Measurements from ENCODE around the gene KCNIP4. TPM values are rescaled to one million over a fixed set of nuclear protein-coding genes. Genes with fewer than 3 reads are reported as not detected.

Gene KCNIP4
- total and polyA plus RNA-seq, 4 donors, result not detected

GRCh38 chr4:20840648-20841190 lies 1107.9 kb downstream of the KCNIP4 start:
- intact Hi-C loops (cut with DNase I), result no loop called here
- DNase-seq (no peak), ATAC-seq (ENCODE audit: low FRiP score) (no peak)
- Histone ChIP-seq H3K27ac (ENCODE audit: low read depth in 1 of 2, low read length in 2 of 2) (no peak overlapping the region), H3K4me1 (ENCODE audit: control insufficient read depth in 1 of 2, insufficient read depth in 2 of 2, low read length in 2 of 2) (no peaks in the 10 kb centered on the region), H3K4me3 (ENCODE audit: low read length in 2 of 2) (no peak overlapping the region), H3K36me3 (ENCODE audit: control insufficient read depth in 1 of 2, insufficient read depth in 2 of 2, low read length in 1 of 2) (no peaks in the 10 kb centered on the region), H3K9me3 (ENCODE audit: control insufficient read depth, low read length) (peaks cover 1% of the 10 kb centered on the region), H3K27me3 (ENCODE audit: control insufficient read depth in 1 of 2, insufficient read depth in 2 of 2, low read length in 1 of 2) (no peaks in the 10 kb centered on the region)
- WGBS, 2 donors, result 68 to 80% methylated on average over 5 of the region's 5 CpGs

- Histone ChIP-seq H3K36me3 (ENCODE audit: control insufficient read depth in 1 of 2, insufficient read depth in 2 of 2, low read length in 1 of 2) (no peaks in the 10 kb centered on the region), H3K27ac (ENCODE audit: low read depth in 1 of 2, low read length in 2 of 2) (no peak overlapping the region), H3K27me3 (ENCODE audit: control insufficient read depth in 1 of 2, insufficient read depth in 2 of 2, low read length in 1 of 2) (no peaks in the 10 kb centered on the region), H3K4me1 (ENCODE audit: control insufficient read depth in 1 of 2, insufficient read depth in 2 of 2, low read length in 2 of 2) (no peaks in the 10 kb centered on the region), H3K9me3 (ENCODE audit: control insufficient read depth, low read length) (no peaks in the 10 kb centered on the region), H3K4me3 (ENCODE audit: low read length in 2 of 2) (no peak overlapping the region)
- intact Hi-C loops (cut with DNase I), result no loop called here
- no peak for ATAC-seq (ENCODE audit: low FRiP score)
- 0 to 1% methylated on average over 1 of the region's 1 CpG for WGBS, 2 donors
- no peak for DNase-seq
Observed at GRCh38 chr4:20839957-20840356, 1108.6 kb downstream of the KCNIP4 start.

- Histone ChIP-seq H3K27ac (ENCODE audit: low read depth in 1 of 2, low read length in 2 of 2) (no peak overlapping the region), H3K27me3 (ENCODE audit: control insufficient read depth in 1 of 2, insufficient read depth in 2 of 2, low read length in 1 of 2) (no peaks in the 10 kb centered on the region), H3K9me3 (ENCODE audit: control insufficient read depth, low read length) (no peaks in the 10 kb centered on the region), H3K36me3 (ENCODE audit: control insufficient read depth in 1 of 2, insufficient read depth in 2 of 2, low read length in 1 of 2) (no peaks in the 10 kb centered on the region), H3K4me3 (ENCODE audit: low read length in 2 of 2) (no peak overlapping the region), H3K4me1 (ENCODE audit: control insufficient read depth in 1 of 2, insufficient read depth in 2 of 2, low read length in 2 of 2) (no peaks in the 10 kb centered on the region)
- DNase-seq (no peak), ATAC-seq (ENCODE audit: low FRiP score) (no peak)
- 89 to 90% methylated on average over 1 of the region's 1 CpG for whole genome bisulfite sequencing, 2 donors
- intact Hi-C loops (cut with DNase I), result no loop called here
Observed at GRCh38 chr4:20838476-20838875, 1110.1 kb downstream of the KCNIP4 start.

GRCh38 chr4:20832826-20833225 lies 1115.7 kb downstream of the KCNIP4 start:
- H3K27ac ChIP-seq (ENCODE audit: low read depth in 1 of 2, low read length in 2 of 2), result no peak overlapping the region
- no peak for DNase-seq

GRCh38 chr4:20831746-20832145 lies 1116.8 kb downstream of the KCNIP4 start:
- H3K4me1 ChIP-seq (ENCODE audit: control insufficient read depth in 1 of 2, insufficient read depth in 2 of 2, low read length in 2 of 2), result no peaks in the 10 kb centered on the region
- H3K27me3 ChIP-seq (ENCODE audit: control insufficient read depth in 1 of 2, insufficient read depth in 2 of 2, low read length in 1 of 2), result no peaks in the 10 kb centered on the region
- no peak overlapping the region for H3K4me3 ChIP-seq (ENCODE audit: low read length in 2 of 2)
- no peak for ATAC-seq (ENCODE audit: low FRiP score)
- DNase-seq, result no peak
- intact Hi-C loops (cut with DNase I), result no loop called here
- no peak overlapping the region for H3K27ac ChIP-seq (ENCODE audit: low read depth in 1 of 2, low read length in 2 of 2)
- 76 to 77% methylated on average over 1 of the region's 1 CpG for WGBS, 2 donors
- no peaks in the 10 kb centered on the region for H3K36me3 ChIP-seq (ENCODE audit: control insufficient read depth in 1 of 2, insufficient read depth in 2 of 2, low read length in 1 of 2)
- no peaks in the 10 kb centered on the region for H3K9me3 ChIP-seq (ENCODE audit: control insufficient read depth, low read length)

More at GRCh38 chr4:20832826-20833225, 1115.7 kb downstream of the KCNIP4 start:
- Histone ChIP-seq H3K27me3 (ENCODE audit: control insufficient read depth in 1 of 2, insufficient read depth in 2 of 2, low read length in 1 of 2) (no peaks in the 10 kb centered on the region), H3K9me3 (ENCODE audit: control insufficient read depth, low read length) (no peaks in the 10 kb centered on the region), H3K4me1 (ENCODE audit: control insufficient read depth in 1 of 2, insufficient read depth in 2 of 2, low read length in 2 of 2) (no peaks in the 10 kb centered on the region), H3K36me3 (ENCODE audit: control insufficient read depth in 1 of 2, insufficient read depth in 2 of 2, low read length in 1 of 2) (no peaks in the 10 kb centered on the region), H3K4me3 (ENCODE audit: low read length in 2 of 2) (no peak overlapping the region)
- ATAC-seq (ENCODE audit: low FRiP score), result no peak
- 22 to 41% methylated on average over 3 of the region's 3 CpGs for WGBS, 2 donors
- intact Hi-C loops (cut with DNase I), result no loop called here

GRCh38 chr4:20829617-20830357 lies 1118.8 kb downstream of the KCNIP4 start:
- 62 to 65% methylated on average over 5 of the region's 5 CpGs for WGBS, 2 donors

GRCh38 chr4:20825505-20825904 lies 1123.1 kb downstream of the KCNIP4 start:
- no peak overlapping the region for H3K27ac ChIP-seq (ENCODE audit: low read depth in 1 of 2, low read length in 2 of 2)
- H3K4me3 ChIP-seq (ENCODE audit: low read length in 2 of 2), result no peak overlapping the region
- intact Hi-C loops (cut with DNase I), result no loop called here
- ATAC-seq (ENCODE audit: low FRiP score) (no peak), DNase-seq (no peak)
- no peaks in the 10 kb centered on the region for H3K36me3 ChIP-seq (ENCODE audit: control insufficient read depth in 1 of 2, insufficient read depth in 2 of 2, low read length in 1 of 2)
- no peaks in the 10 kb centered on the region for H3K4me1 ChIP-seq (ENCODE audit: control insufficient read depth in 1 of 2, insufficient read depth in 2 of 2, low read length in 2 of 2)
- peaks cover 1% of the 10 kb centered on the region for H3K9me3 ChIP-seq (ENCODE audit: control insufficient read depth, low read length)
- WGBS, 2 donors, result 76 to 77% methylated on average over 3 of the region's 3 CpGs
- no peaks in the 10 kb centered on the region for H3K27me3 ChIP-seq (ENCODE audit: control insufficient read depth in 1 of 2, insufficient read depth in 2 of 2, low read length in 1 of 2)

More at GRCh38 chr4:20829617-20830357, 1118.8 kb downstream of the KCNIP4 start:
- ATAC-seq (ENCODE audit: low FRiP score), result no peak
- Histone ChIP-seq H3K4me3 (ENCODE audit: low read length in 2 of 2) (no peak overlapping the region), H3K4me1 (ENCODE audit: control insufficient read depth in 1 of 2, insufficient read depth in 2 of 2, low read length in 2 of 2) (no peaks in the 10 kb centered on the region), H3K27me3 (ENCODE audit: control insufficient read depth in 1 of 2, insufficient read depth in 2 of 2, low read length in 1 of 2) (no peaks in the 10 kb centered on the region), H3K36me3 (ENCODE audit: control insufficient read depth in 1 of 2, insufficient read depth in 2 of 2, low read length in 1 of 2) (no peaks in the 10 kb centered on the region), H3K9me3 (ENCODE audit: control insufficient read depth, low read length) (no peaks in the 10 kb centered on the region), H3K27ac (ENCODE audit: low read depth in 1 of 2, low read length in 2 of 2) (no peak overlapping the region)
- intact Hi-C loops (cut with DNase I), result no loop called here
- no peak for DNase-seq

- ATAC-seq (ENCODE audit: low FRiP score), result no peak
- intact Hi-C loops (cut with DNase I), result no loop called here
Observed at GRCh38 chr4:20816287-20816686, 1132.3 kb downstream of the KCNIP4 start.

GRCh38 chr4:20813700-20814099 lies 1134.9 kb downstream of the KCNIP4 start:
- Histone ChIP-seq H3K27ac (ENCODE audit: low read depth in 1 of 2, low read length in 2 of 2) (no peak overlapping the region), H3K4me3 (ENCODE audit: low read length in 2 of 2) (no peak overlapping the region), H3K27me3 (ENCODE audit: control insufficient read depth in 1 of 2, insufficient read depth in 2 of 2, low read length in 1 of 2) (no peaks in the 10 kb centered on the region), H3K9me3 (ENCODE audit: control insufficient read depth, low read length) (no peaks in the 10 kb centered on the region), H3K36me3 (ENCODE audit: control insufficient read depth in 1 of 2, insufficient read depth in 2 of 2, low read length in 1 of 2) (no peaks in the 10 kb centered on the region), H3K4me1 (ENCODE audit: control insufficient read depth in 1 of 2, insufficient read depth in 2 of 2, low read length in 2 of 2) (no peaks in the 10 kb centered on the region)
- DNase-seq, result no peak
- no peak for ATAC-seq (ENCODE audit: low FRiP score)
- WGBS, 2 donors, result 6 to 9% methylated on average over 1 of the region's 1 CpG
- intact Hi-C loops (cut with DNase I), result no loop called here

More at GRCh38 chr4:20816287-20816686, 1132.3 kb downstream of the KCNIP4 start:
- H3K9me3 ChIP-seq (ENCODE audit: control insufficient read depth, low read length), result no peaks in the 10 kb centered on the region
- H3K4me1 ChIP-seq (ENCODE audit: control insufficient read depth in 1 of 2, insufficient read depth in 2 of 2, low read length in 2 of 2), result no peaks in the 10 kb centered on the region
- no peaks in the 10 kb centered on the region for H3K27me3 ChIP-seq (ENCODE audit: control insufficient read depth in 1 of 2, insufficient read depth in 2 of 2, low read length in 1 of 2)
- no peak for DNase-seq
- WGBS, 2 donors, result 81 to 84% methylated on average over 5 of the region's 5 CpGs
- H3K27ac ChIP-seq (ENCODE audit: low read depth in 1 of 2, low read length in 2 of 2), result no peak overlapping the region
- no peak overlapping the region for H3K4me3 ChIP-seq (ENCODE audit: low read length in 2 of 2)
- no peaks in the 10 kb centered on the region for H3K36me3 ChIP-seq (ENCODE audit: control insufficient read depth in 1 of 2, insufficient read depth in 2 of 2, low read length in 1 of 2)
